ENCODE results near the gene CNTNAP5.

GRCh38 chr2:124211461-124211860 lies 186.4 kb downstream of the CNTNAP5 start:
- TF ChIP-seq CTCF (IDR thresholded peaks at IDR 0.05) (no peak), POLR2A (IDR thresholded peaks at IDR 0.05) (no peak), EP300 (IDR thresholded peaks at IDR 0.05; ENCODE audit: low read depth) (no peak), POLR2AphosphoS5 (IDR thresholded peaks at IDR 0.05) (no peak)
